IMR-90 (cell line): ENCODE data around the gene RBM23. TPM values are rescaled to one million over a fixed set of nuclear protein-coding genes. Genes with fewer than 3 reads are reported as not detected.

Experiments
- ATAC-seq: fragments of 200-7000 bp; cut with Tn5 transposase; 2 replicates; pipeline ENCODE4 v1.9.1; 2020; ENCODE audit warnings: low read depth, mild to moderate bottlenecking, moderate library complexity
- BruUV-seq: library from RNA; stranded (reverse); fragments of 400-500 nt; replicated peaks from 2 replicates; lab custom pipeline; 2021; lab: Mats Ljungman, UMichigan
- CTCF ChIA-PET: fragments of 300-600 bp; formaldehyde crosslinking; extraction: SDS; loops from one replicate; lab custom pipeline; 2021; ENCODE audit warnings: antibody characterized with exemption; lab: Yijun Ruan, JAX
- POLR2A ChIA-PET: fragments of 300-600 bp; sonication (Branson Sonifier 250); formaldehyde crosslinking; loops from one replicate; lab custom pipeline; 2022; ENCODE audit warnings: antibody characterized with exemption; ENCODE audit not compliant: unreplicated experiment; lab: Charles Lee
- DNase-seq: peaks from one replicate; pipeline ENCODE4 v3.0.0; 2013
- H2AFZ ChIP-seq: replicated peaks from 2 replicates; pipeline ENCODE3; 2013; ENCODE audit warnings: low read length, mild to moderate bottlenecking; ENCODE audit not compliant: poor library complexity
- H2AK5ac ChIP-seq: 2 replicates; pipeline ENCODE4 v1.6.1; 2013; ENCODE audit warnings: low read depth, low read length, inconsistent platforms
- H2AK9ac ChIP-seq: replicated peaks from 2 replicates; pipeline ENCODE3; 2013; ENCODE audit warnings: mild to moderate bottlenecking, low read depth, low read length, moderate library complexity; ENCODE audit not compliant: poor library complexity
- H2BK120ac ChIP-seq: 2 replicates; pipeline ENCODE4 v1.6.1; 2013; ENCODE audit warnings: low read depth, low read length, inconsistent platforms
- H2BK15ac ChIP-seq: 3 replicates; pipeline ENCODE4 v1.6.1; 2013; ENCODE audit warnings: low read depth, low read length, inconsistent platforms
- H2BK20ac ChIP-seq: 2 replicates; pipeline ENCODE4 v1.6.1; 2013; ENCODE audit warnings: low read depth, mild to moderate bottlenecking, inconsistent platforms, low read length, moderate library complexity
- H2BK5ac ChIP-seq: 2 replicates; pipeline ENCODE4 v1.6.1; 2013; ENCODE audit warnings: mild to moderate bottlenecking, low read depth, low read length, inconsistent platforms; ENCODE audit not compliant: poor library complexity, severe bottlenecking
- H3K14ac ChIP-seq: replicated peaks from 2 replicates; pipeline ENCODE4 v1.6.1; 2013; ENCODE audit warnings: low read depth, low read length, inconsistent platforms
- H3K18ac ChIP-seq: 2 replicates; pipeline ENCODE4 v1.6.1; 2013; ENCODE audit warnings: low read depth, low read length, control low read depth
- H3K23ac ChIP-seq: 2 replicates; pipeline ENCODE4 v1.6.1; 2013; ENCODE audit warnings: low read depth, low read length, inconsistent platforms
- H3K27ac ChIP-seq: 2 replicates; pipeline ENCODE4 v1.5.1; 2013; ENCODE audit warnings: mild to moderate bottlenecking, control low read depth, low read length; ENCODE audit not compliant: insufficient read depth
- H3K27me3 ChIP-seq: 2 replicates; pipeline ENCODE4 v1.6.1; 2013; ENCODE audit warnings: low read length; ENCODE audit not compliant: control insufficient read depth, insufficient read depth
- H3K36me3 ChIP-seq: 2 replicates; pipeline ENCODE4 v1.6.1; 2013; ENCODE audit warnings: low read length, mixed read lengths; ENCODE audit not compliant: control insufficient read depth, insufficient read depth
- H3K4ac ChIP-seq: 2 replicates; pipeline ENCODE4 v1.6.1; 2013; ENCODE audit warnings: low read depth, low read length, inconsistent platforms
- H3K4me1 ChIP-seq: 2 replicates; pipeline ENCODE4 v1.6.1; 2013; ENCODE audit warnings: low read length, mixed read lengths; ENCODE audit not compliant: control insufficient read depth, insufficient read depth
- H3K4me2 ChIP-seq: 2 replicates; pipeline ENCODE4 v1.6.1; 2013; ENCODE audit warnings: low read depth, mild to moderate bottlenecking, control low read depth, low read length, moderate library complexity
- H3K4me3 ChIP-seq: 2 replicates; pipeline ENCODE4 v1.5.1; 2013; ENCODE audit warnings: low read depth, mild to moderate bottlenecking, control low read depth, low read length, moderate library complexity; ENCODE audit not compliant: insufficient read depth
- H3K56ac ChIP-seq: 2 replicates; pipeline ENCODE4 v1.6.1; 2013; ENCODE audit warnings: low read length, inconsistent platforms; ENCODE audit not compliant: insufficient read depth; ENCODE audit errors: extremely low read depth
- H3K79me1 ChIP-seq, 2 experiments: 2 replicates each; pipeline ENCODE4 v1.6.1; 2013; ENCODE audit warnings: low read length in 2 of 2, inconsistent platforms in 1 of 2, low read depth in 1 of 2
- H3K9ac ChIP-seq: 2 replicates; pipeline ENCODE4 v1.6.1; 2013; ENCODE audit warnings: low read depth, low read length, control low read depth
- H3K9me1 ChIP-seq: 2 replicates; pipeline ENCODE4 v1.6.1; 2013; ENCODE audit warnings: low read length, inconsistent platforms; ENCODE audit not compliant: insufficient read depth
- H3K9me3 ChIP-seq: 2 replicates; pipeline ENCODE4 v1.6.1; 2013; ENCODE audit warnings: low read length; ENCODE audit not compliant: control insufficient read depth, insufficient read depth
- H4K20me1 ChIP-seq: 2 replicates; pipeline ENCODE4 v1.6.1; 2013; ENCODE audit warnings: low read length, inconsistent platforms; ENCODE audit not compliant: insufficient read depth
- H4K5ac ChIP-seq: 2 replicates; pipeline ENCODE4 v1.6.1; 2013; ENCODE audit warnings: mild to moderate bottlenecking, low read depth, low read length, control low read depth
- H4K8ac ChIP-seq, 2 experiments: 2 replicates each; pipeline ENCODE4 v1.6.1; 2013; ENCODE audit warnings: low read depth in 2 of 2, low read length in 2 of 2, control low read depth in 1 of 2, inconsistent platforms in 1 of 2
- H4K91ac ChIP-seq: 2 replicates; pipeline ENCODE4 v1.6.1; 2013; ENCODE audit warnings: low read depth, low read length, inconsistent platforms; ENCODE audit not compliant: insufficient read depth
- CHD1 ChIP-seq: IDR thresholded peaks from 2 replicates; pipeline ENCODE4 v1.6.1; 2012; ENCODE audit warnings: low read depth, low read length, improper control_type of control experiment
- FOS ChIP-seq: fragments of 150-350 bp; IDR thresholded peaks from 2 replicates; pipeline ENCODE4 v1.6.1; 2016; ENCODE audit warnings: low read depth, low read length
- SMC3 ChIP-seq: fragments of 150-350 bp; IDR thresholded peaks from 2 replicates; pipeline ENCODE4 v1.6.1; 2016; ENCODE audit warnings: low read depth, mild to moderate bottlenecking, antibody characterized with exemption, low read length, moderate library complexity
- WGBS, 2 experiments: methylation state at CpG; one replicate each; pipeline versions ENCODE4 v1.1.5 to v1.1.7; 2013; ENCODE audit warnings: missing lambda C conversion rate in 2 of 2; ENCODE audit not compliant: insufficient read length in 1 of 2; ENCODE audit errors: extremely low coverage in 2 of 2; 5-methylcytosine and 5-hydroxymethylcytosine counted together
- dilution Hi-C: fragments of 300-500 bp; cut with HindIII; formaldehyde crosslinking; loops from one replicate; pipeline ENCODE4 v1.14.3; 2018; ENCODE audit warnings: low sequenced_read_pairs; ENCODE audit not compliant: unreplicated experiment
- in situ Hi-C: fragments of 300-500 bp; cut with MboI; formaldehyde crosslinking; loops from 3 replicates; pipeline ENCODE4 v1.14.3; 2019; ENCODE audit warnings: low sequenced_read_pairs, inconsistent platforms, mixed read lengths
- intact Hi-C: fragments of 100-400 bp; cut with micrococcal nuclease; formaldehyde crosslinking; loops from 2 replicates; pipeline ENCODE4 v1.10.0; 2022
- polyA plus RNA-seq, 3 experiments: library from polyadenylated mRNA; depleted of rRNA; stranded (reverse); fragments of >200 nt; gene quantifications; 2 replicates each; pipeline ENCODE4 v1.2.3, GENCODE V29; 2012; ENCODE audit warnings: low replicate concordance in 1 of 3
- total RNA-seq: library from RNA; depleted of rRNA; stranded (reverse); fragments of >200 nt; gene quantifications from 2 replicates; pipeline ENCODE4 v1.2.3, GENCODE V29; 2012

The RBM23 gene
- total and polyA plus RNA-seq, 2 of the 4 experiments (the other 2 are of a cell fraction): 44.7 to 375 TPM

GRCh38 chr14:22901799-22902198, 17.1 kb downstream of the RBM23 start:
- no peak overlapping the region for H3K18ac ChIP-seq
- H3K14ac ChIP-seq: no peak overlapping the region
- no peak for DNase-seq
- H3K9me1 ChIP-seq: peaks cover 14% of the 10 kb centered on the region
- no peak overlapping the region for H3K56ac ChIP-seq
- H2BK120ac ChIP-seq: no peak overlapping the region
- no peak overlapping the region for H2BK15ac ChIP-seq
- no peak overlapping the region for H4K8ac ChIP-seq
- H3K23ac ChIP-seq: no peak overlapping the region
- H4K91ac ChIP-seq: no peak overlapping the region
- POLR2A ChIA-PET: no interaction called here
- H2BK5ac ChIP-seq: no peak overlapping the region
- no peak overlapping the region for H2AK9ac ChIP-seq
- H3K9me3 ChIP-seq: no peaks in the 10 kb centered on the region
- H3K4me1 ChIP-seq: peaks cover 17% of the 10 kb centered on the region
- intact Hi-C loops (loop anchor here (2.0 kb wide), 1 partner anchor 79 kb away; no protein-coding TSS in a partner anchor), in situ Hi-C loops (loop anchor here (5.0 kb wide), 1 partner anchor 344 kb away; no protein-coding TSS in a partner anchor), dilution Hi-C loops (no loop called here)
- H3K4me2 ChIP-seq: no peak overlapping the region
- H4K5ac ChIP-seq: no peak overlapping the region
- no peak overlapping the region for H3K4me3 ChIP-seq
- no peaks in the 10 kb centered on the region for H3K27me3 ChIP-seq
- no peak overlapping the region for H2BK20ac ChIP-seq
- WGBS, 2 experiments: no CpG with 5 or more reads among the region's 7 CpGs
- H3K9ac ChIP-seq: no peak overlapping the region
- H3K36me3 ChIP-seq: peaks cover 47% of the 10 kb centered on the region
- no peak for TF ChIP-seq FOS
- TF ChIP-seq CHD1: no peak
- TF ChIP-seq SMC3: no peak
- CTCF ChIA-PET: interaction anchor here (0.5 to 0.7 kb wide), 2 partner anchors 29 to 1213 kb away, joined by 3 read pairs; partner anchors contain the start of genes DCAF11 and NRL
- H4K20me1 ChIP-seq: no peaks in the 10 kb centered on the region
- no peak overlapping the region for H3K4ac ChIP-seq
- H2AFZ ChIP-seq: no peak overlapping the region
- BruUV-seq: no TSS peak
- H2AK5ac ChIP-seq: no peak overlapping the region
- H3K79me1 ChIP-seq: peaks cover 0 to 19% of the 10 kb centered on the region in 2 experiments; a peak in 3 of 4 replicates
- no peak for ATAC-seq
- no peak overlapping the region for H3K27ac ChIP-seq
